Measurements from ENCODE around the gene FRMD8.

GRCh38 chr11:65403607-65404121 is 17.2 kb downstream of the FRMD8 start:
- TF ChIP-seq FOS (IDR thresholded peaks at IDR 0.05; ENCODE audit: low read depth, low read length): no peak
- no peak for TF ChIP-seq CTCF (conservative IDR thresholded peaks at IDR 0.05; ENCODE audit: low read depth, low read length)
- no peak for TF ChIP-seq POLR2A (IDR thresholded peaks at IDR 0.05; ENCODE audit: low read depth, low read length)
- no peak for TF ChIP-seq RAD21 (IDR thresholded peaks at IDR 0.05; ENCODE audit: low read length)

Data from IMR-90 (cell line).